ENCODE results near the gene PPP2R5C. TPM values are rescaled to one million over a fixed set of nuclear protein-coding genes. Genes with fewer than 3 reads are reported as not detected.

PPP2R5C gene
- total and polyA plus RNA-seq, 2 of the 8 experiments (the other 6 are each of a cell fraction or from before 2014, with no cell fraction given) = 49.6 to 95.9 TPM

GRCh38 chr14:101884089-101884933 lies 122.8 kb downstream of the PPP2R5C start (continued):
- TF ChIP-seq, protein P1, sequence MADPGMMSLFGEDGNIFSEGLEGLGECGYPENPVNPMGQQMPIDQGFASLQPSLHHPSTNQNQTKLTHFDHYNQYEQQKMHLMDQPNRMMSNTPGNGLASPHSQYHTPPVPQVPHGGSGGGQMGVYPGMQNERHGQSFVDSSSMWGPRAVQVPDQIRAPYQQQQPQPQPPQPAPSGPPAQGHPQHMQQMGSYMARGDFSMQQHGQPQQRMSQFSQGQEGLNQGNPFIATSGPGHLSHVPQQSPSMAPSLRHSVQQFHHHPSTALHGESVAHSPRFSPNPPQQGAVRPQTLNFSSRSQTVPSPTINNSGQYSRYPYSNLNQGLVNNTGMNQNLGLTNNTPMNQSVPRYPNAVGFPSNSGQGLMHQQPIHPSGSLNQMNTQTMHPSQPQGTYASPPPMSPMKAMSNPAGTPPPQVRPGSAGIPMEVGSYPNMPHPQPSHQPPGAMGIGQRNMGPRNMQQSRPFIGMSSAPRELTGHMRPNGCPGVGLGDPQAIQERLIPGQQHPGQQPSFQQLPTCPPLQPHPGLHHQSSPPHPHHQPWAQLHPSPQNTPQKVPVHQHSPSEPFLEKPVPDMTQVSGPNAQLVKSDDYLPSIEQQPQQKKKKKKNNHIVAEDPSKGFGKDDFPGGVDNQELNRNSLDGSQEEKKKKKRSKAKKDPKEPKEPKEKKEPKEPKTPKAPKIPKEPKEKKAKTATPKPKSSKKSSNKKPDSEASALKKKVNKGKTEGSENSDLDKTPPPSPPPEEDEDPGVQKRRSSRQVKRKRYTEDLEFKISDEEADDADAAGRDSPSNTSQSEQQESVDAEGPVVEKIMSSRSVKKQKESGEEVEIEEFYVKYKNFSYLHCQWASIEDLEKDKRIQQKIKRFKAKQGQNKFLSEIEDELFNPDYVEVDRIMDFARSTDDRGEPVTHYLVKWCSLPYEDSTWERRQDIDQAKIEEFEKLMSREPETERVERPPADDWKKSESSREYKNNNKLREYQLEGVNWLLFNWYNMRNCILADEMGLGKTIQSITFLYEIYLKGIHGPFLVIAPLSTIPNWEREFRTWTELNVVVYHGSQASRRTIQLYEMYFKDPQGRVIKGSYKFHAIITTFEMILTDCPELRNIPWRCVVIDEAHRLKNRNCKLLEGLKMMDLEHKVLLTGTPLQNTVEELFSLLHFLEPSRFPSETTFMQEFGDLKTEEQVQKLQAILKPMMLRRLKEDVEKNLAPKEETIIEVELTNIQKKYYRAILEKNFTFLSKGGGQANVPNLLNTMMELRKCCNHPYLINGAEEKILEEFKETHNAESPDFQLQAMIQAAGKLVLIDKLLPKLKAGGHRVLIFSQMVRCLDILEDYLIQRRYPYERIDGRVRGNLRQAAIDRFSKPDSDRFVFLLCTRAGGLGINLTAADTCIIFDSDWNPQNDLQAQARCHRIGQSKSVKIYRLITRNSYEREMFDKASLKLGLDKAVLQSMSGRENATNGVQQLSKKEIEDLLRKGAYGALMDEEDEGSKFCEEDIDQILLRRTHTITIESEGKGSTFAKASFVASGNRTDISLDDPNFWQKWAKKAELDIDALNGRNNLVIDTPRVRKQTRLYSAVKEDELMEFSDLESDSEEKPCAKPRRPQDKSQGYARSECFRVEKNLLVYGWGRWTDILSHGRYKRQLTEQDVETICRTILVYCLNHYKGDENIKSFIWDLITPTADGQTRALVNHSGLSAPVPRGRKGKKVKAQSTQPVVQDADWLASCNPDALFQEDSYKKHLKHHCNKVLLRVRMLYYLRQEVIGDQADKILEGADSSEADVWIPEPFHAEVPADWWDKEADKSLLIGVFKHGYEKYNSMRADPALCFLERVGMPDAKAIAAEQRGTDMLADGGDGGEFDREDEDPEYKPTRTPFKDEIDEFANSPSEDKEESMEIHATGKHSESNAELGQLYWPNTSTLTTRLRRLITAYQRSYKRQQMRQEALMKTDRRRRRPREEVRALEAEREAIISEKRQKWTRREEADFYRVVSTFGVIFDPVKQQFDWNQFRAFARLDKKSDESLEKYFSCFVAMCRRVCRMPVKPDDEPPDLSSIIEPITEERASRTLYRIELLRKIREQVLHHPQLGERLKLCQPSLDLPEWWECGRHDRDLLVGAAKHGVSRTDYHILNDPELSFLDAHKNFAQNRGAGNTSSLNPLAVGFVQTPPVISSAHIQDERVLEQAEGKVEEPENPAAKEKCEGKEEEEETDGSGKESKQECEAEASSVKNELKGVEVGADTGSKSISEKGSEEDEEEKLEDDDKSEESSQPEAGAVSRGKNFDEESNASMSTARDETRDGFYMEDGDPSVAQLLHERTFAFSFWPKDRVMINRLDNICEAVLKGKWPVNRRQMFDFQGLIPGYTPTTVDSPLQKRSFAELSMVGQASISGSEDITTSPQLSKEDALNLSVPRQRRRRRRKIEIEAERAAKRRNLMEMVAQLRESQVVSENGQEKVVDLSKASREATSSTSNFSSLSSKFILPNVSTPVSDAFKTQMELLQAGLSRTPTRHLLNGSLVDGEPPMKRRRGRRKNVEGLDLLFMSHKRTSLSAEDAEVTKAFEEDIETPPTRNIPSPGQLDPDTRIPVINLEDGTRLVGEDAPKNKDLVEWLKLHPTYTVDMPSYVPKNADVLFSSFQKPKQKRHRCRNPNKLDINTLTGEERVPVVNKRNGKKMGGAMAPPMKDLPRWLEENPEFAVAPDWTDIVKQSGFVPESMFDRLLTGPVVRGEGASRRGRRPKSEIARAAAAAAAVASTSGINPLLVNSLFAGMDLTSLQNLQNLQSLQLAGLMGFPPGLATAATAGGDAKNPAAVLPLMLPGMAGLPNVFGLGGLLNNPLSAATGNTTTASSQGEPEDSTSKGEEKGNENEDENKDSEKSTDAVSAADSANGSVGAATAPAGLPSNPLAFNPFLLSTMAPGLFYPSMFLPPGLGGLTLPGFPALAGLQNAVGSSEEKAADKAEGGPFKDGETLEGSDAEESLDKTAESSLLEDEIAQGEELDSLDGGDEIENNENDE (IDR thresholded peaks at IDR 0.05; ENCODE audit: insufficient replicate concordance, low read length) = no peak
- TF ChIP-seq SIN3A (conservative IDR thresholded peaks at IDR 0.05 in 1 of 2, IDR thresholded peaks at IDR 0.05 in 1 of 2; ENCODE audit: low read depth in 1 of 2, low read length in 2 of 2) (no peak), HDAC2 (IDR thresholded peaks at IDR 0.05; ENCODE audit: borderline replicate concordance in 1 of 2, low read depth in 2 of 2, low read length in 2 of 2) (no peak), EP300 (IDR thresholded peaks at IDR 0.05; ENCODE audit: borderline replicate concordance in 1 of 2, low read depth in 2 of 2, low read length in 2 of 2) (no peak), HDAC6 (IDR thresholded peaks at IDR 0.05; ENCODE audit: low read depth, low read length) (no peak), GTF2F1 (IDR thresholded peaks at IDR 0.05; ENCODE audit: borderline replicate concordance, low read depth, low read length) (no peak), FOSL1 (IDR thresholded peaks at IDR 0.05; ENCODE audit: insufficient read depth, low read depth, low read length) (no peak), TEAD4 (IDR thresholded peaks at IDR 0.05; ENCODE audit: low read depth, low read length) (no peak), CHD2 (IDR thresholded peaks at IDR 0.05; ENCODE audit: low read length) (no peak)
